Osteoblast (primary cell): ENCODE results near the gene FLYWCH1. TPM values are rescaled to one million over a fixed set of nuclear protein-coding genes. Genes with fewer than 3 reads are reported as not detected.
A peak's percentile ranks its signal among the peaks of the same experiment; 100 is the strongest.

ENCODE experiments used
- DNase-seq: peaks from one replicate; pipeline ENCODE4 v3.0.0; 2011; ENCODE audit warnings: low spot score, mixed read lengths; ENCODE audit not compliant: insufficient read length; ENCODE audit errors: missing footprints
- H2AFZ ChIP-seq: 2 replicates; pipeline ENCODE4 v1.6.0; 2011; ENCODE audit warnings: mild to moderate bottlenecking, low read length
- H3K27ac ChIP-seq: 2 replicates; pipeline ENCODE4 v1.5.1; 2011; ENCODE audit warnings: mild to moderate bottlenecking, low read depth, low read length, moderate library complexity
- H3K27me3 ChIP-seq: 2 replicates; pipeline ENCODE4 v1.6.0; 2012; ENCODE audit warnings: mild to moderate bottlenecking, control low read depth, inconsistent platforms, low read length, moderate library complexity; ENCODE audit not compliant: insufficient read depth
- H3K36me3 ChIP-seq: 2 replicates; pipeline ENCODE4 v1.5.1; 2011; ENCODE audit warnings: mild to moderate bottlenecking, low read length, control low read depth, moderate library complexity; ENCODE audit not compliant: insufficient read depth
- H3K4me1 ChIP-seq: 2 replicates; pipeline ENCODE4 v1.5.1; 2011; ENCODE audit warnings: mild to moderate bottlenecking, low read length, control low read depth, moderate library complexity; ENCODE audit not compliant: insufficient read depth
- H3K4me2 ChIP-seq: 2 replicates; pipeline ENCODE4 v1.6.0; 2011; ENCODE audit warnings: mild to moderate bottlenecking, low read length; ENCODE audit not compliant: insufficient read depth
- H3K4me3 ChIP-seq: fragments of 200-600 bp; sonication (generic); 3 replicates; pipeline ENCODE4 v1.5.1; 2012; ENCODE audit warnings: mild to moderate bottlenecking, low read length, inconsistent platforms; ENCODE audit not compliant: insufficient read depth
- H3K79me2 ChIP-seq: 2 replicates; pipeline ENCODE4 v1.6.0; 2012; ENCODE audit warnings: mild to moderate bottlenecking, low read length, control low read depth, inconsistent platforms; ENCODE audit not compliant: insufficient read depth
- H3K9me3 ChIP-seq: 2 replicates; pipeline ENCODE4 v1.5.1; 2011; ENCODE audit warnings: low read depth, low read length, control low read depth
- H4K20me1 ChIP-seq: 2 replicates; pipeline ENCODE4 v1.6.0; 2012; ENCODE audit warnings: mild to moderate bottlenecking, low read length, control low read depth; ENCODE audit not compliant: insufficient read depth
- CTCF ChIP-seq: IDR thresholded peaks from 2 replicates; pipeline ENCODE4 v1.5.1; 2011; ENCODE audit warnings: mild to moderate bottlenecking, low read depth, low read length, moderate library complexity; ENCODE audit errors: extremely low read depth
- total RNA-seq: library from RNA; depleted of rRNA; stranded (reverse); fragments of >200 nt; gene quantifications from 2 replicates; pipeline ENCODE4 v1.2.3, GENCODE V29; 2012

FLYWCH1 gene
- total RNA-seq, 1 donor, result 56.5 TPM

GRCh38 chr16:2934450-2934849, 22.7 kb downstream of the FLYWCH1 start:
- H3K9me3 ChIP-seq, result no peaks in the 10 kb centered on the region
- no peak overlapping the region for H3K4me3 ChIP-seq
- no peaks in the 10 kb centered on the region for H3K4me1 ChIP-seq
- H3K79me2 ChIP-seq, result no peaks in the 10 kb centered on the region
- peaks cover 11% of the 10 kb centered on the region for H4K20me1 ChIP-seq
- no peak for TF ChIP-seq CTCF
- no peak for DNase-seq
- no peak overlapping the region for H3K27ac ChIP-seq
- H2AFZ ChIP-seq, result no peak overlapping the region
- H3K27me3 ChIP-seq, result no peaks in the 10 kb centered on the region
- no peak overlapping the region for H3K4me2 ChIP-seq
- peaks cover 52% of the 10 kb centered on the region for H3K36me3 ChIP-seq

GRCh38 chr16:2936436-2937011, 24.8 kb downstream of the FLYWCH1 start:
- Histone ChIP-seq H3K27me3 (no peaks in the 10 kb centered on the region), H2AFZ (no peak overlapping the region), H3K36me3 (peaks cover 52% of the 10 kb centered on the region), H3K9me3 (no peaks in the 10 kb centered on the region), H3K4me1 (no peaks in the 10 kb centered on the region), H3K27ac (no peak overlapping the region), H4K20me1 (peaks cover 6% of the 10 kb centered on the region), H3K79me2 (no peaks in the 10 kb centered on the region), H3K4me2 (no peak overlapping the region), H3K4me3 (no peak overlapping the region)
- TF ChIP-seq CTCF, result no peak
- peak; percentile 73 for DNase-seq

GRCh38 chr16:2937170-2937569, 25.4 kb downstream of the FLYWCH1 start:
- H3K4me2 ChIP-seq, result no peak overlapping the region
- H4K20me1 ChIP-seq, result peaks cover 6% of the 10 kb centered on the region
- H3K36me3 ChIP-seq, result peaks cover 52% of the 10 kb centered on the region
- H2AFZ ChIP-seq, result no peak overlapping the region
- DNase-seq, result peak; percentile 27
- no peak overlapping the region for H3K27ac ChIP-seq
- TF ChIP-seq CTCF, result no peak
- no peaks in the 10 kb centered on the region for H3K4me1 ChIP-seq
- no peaks in the 10 kb centered on the region for H3K9me3 ChIP-seq
- no peaks in the 10 kb centered on the region for H3K79me2 ChIP-seq
- no peak overlapping the region for H3K4me3 ChIP-seq
- no peaks in the 10 kb centered on the region for H3K27me3 ChIP-seq

- Histone ChIP-seq H3K27me3 (no peaks in the 10 kb centered on the region), H4K20me1 (no peaks in the 10 kb centered on the region), H3K36me3 (peaks cover 53% of the 10 kb centered on the region), H3K4me1 (no peaks in the 10 kb centered on the region), H2AFZ (no peak overlapping the region), H3K27ac (no peak overlapping the region), H3K9me3 (no peaks in the 10 kb centered on the region), H3K79me2 (no peaks in the 10 kb centered on the region), H3K4me3 (no peak overlapping the region), H3K4me2 (no peak overlapping the region)
- TF ChIP-seq CTCF, result no peak
- DNase-seq, result peak; percentile 23
These were observed 26.5 kb downstream of the FLYWCH1 start for GRCh38 chr16:2938206-2938605.
